Adrenal gland (tissue), 12 donors: Measurements from ENCODE around the gene DACT3. TPM values are rescaled to one million over a fixed set of nuclear protein-coding genes. Genes with fewer than 3 reads are reported as not detected.

Experiments
- DNase-seq, 7 donors: peaks; one replicate each; pipeline ENCODE4 v3.0.0-alpha.2; 2019 to 2020
- H3K27ac ChIP-seq, 5 donors: fragments of 200-600 bp; sonication (generic) in 4 of 5; 1 replicate in 3 of 5; 2 replicates in 2 of 5; pipeline versions ENCODE4 v1.5.1 to v1.8.0; 2016 to 2020; ENCODE audit warnings: mild to moderate bottlenecking in 1 of 5
- H3K27me3 ChIP-seq: fragments of 200-600 bp; 2 replicates; pipeline ENCODE4 v1.8.0; 2021
- H3K36me3 ChIP-seq, 2 donors: fragments of 200-600 bp; replicated peaks in 1 of 2; 1 replicate in 1 of 2; 2 replicates in 1 of 2; pipeline versions ENCODE4 v1.5.1 to v1.8.0; 2018 to 2022
- H3K4me1 ChIP-seq, 2 donors: fragments of 200-600 bp; replicated peaks in 1 of 2; 1 replicate in 1 of 2; 2 replicates in 1 of 2; pipeline versions ENCODE4 v1.5.1 to v1.8.0; 2018 to 2021
- H3K4me3 ChIP-seq, 4 donors: fragments of 200-600 bp; sonication (generic) in 3 of 4; one replicate each; pipeline ENCODE4 v1.5.1; 2016 to 2018
- H3K9me3 ChIP-seq, 3 donors: fragments of 200-600 bp; sonication (generic) in 1 of 3; replicated peaks in 1 of 3; 1 replicate in 2 of 3; 2 replicates in 1 of 3; pipeline versions ENCODE4 v1.5.1 to v1.8.0; 2016 to 2021
- CTCF ChIP-seq, 6 experiments: fragments of 450-650 bp in 4 of 6; fragments of 200-600 bp in 2 of 6; sonication (generic) in 1 of 6; IDR thresholded peaks; 1 replicate in 5 of 6; 2 replicates in 1 of 6; pipeline versions ENCODE4 v1.5.1 to v1.8.0; 2016 to 2021; ENCODE audit warnings: antibody characterized with exemption in 6 of 6, mild to moderate bottlenecking in 2 of 6, moderate library complexity in 1 of 6
- POLR2A ChIP-seq, 2 donors: fragments of 450-650 bp; IDR thresholded peaks; one replicate each; pipeline ENCODE4 v1.6.1; 2017; ENCODE audit warnings: antibody characterized with exemption in 2 of 2, mild to moderate bottlenecking in 2 of 2, moderate library complexity in 1 of 2
- WGBS, 4 donors: extraction: QIAGEN DNeasy Blood & Tissue Kit in 2 of 4; methylation state at CpG; one replicate each; pipeline versions ENCODE4 v1.1.5 to v1.1.7; 2013 to 2017; 5-methylcytosine and 5-hydroxymethylcytosine counted together
- intact Hi-C, 2 donors: fragments of 100-400 bp; cut with DNase I; formaldehyde crosslinking; loops; one replicate each; pipeline versions ENCODE4 v1.14.1 to v1.15.0; 2022 to 2023
- polyA plus RNA-seq, 3 donors: library from polyadenylated mRNA; stranded (reverse); fragments of 200-250 nt in 2 of 3; fragments of 350-450 nt in 1 of 3; fragmentation: Illumina TruSeq in 1 of 3; extraction: RNeasy Lipid Tissue Mini Kit (QIAGEN cat#74804) in 1 of 3; gene quantifications; one replicate each; pipeline ENCODE4 v1.2.3, GENCODE V29; 2013 to 2014
- total RNA-seq, 9 donors: library from RNA; depleted of rRNA in 4 of 9; stranded (reverse); fragments of >200 nt in 4 of 9; fragments of 120-200 nt in 1 of 9; fragmentation: NEBNext Ultra II Directional in 1 of 9; extraction: Animal tissue kit (Norgen Biotek cat#: 25700) in 1 of 9; gene quantifications; one replicate each; pipeline versions ENCODE4 v1.1.0 to v1.2.4, GENCODE V29; 2013 to 2023
- donor health status: healthy with polysubstance abuse.
- donor health status: Bipolar disorder and iron deficiency.
- donor health status: DM: yes; HTN: yes; CAD: no.
- donor health status: DM: no; HTN: no; CAD: no.
- donor health status: DM: no; HTN: no; CAD: no.
- donor health status: DM: yes; HTN: yes; CAD: no.

Gene DACT3
- total and polyA plus RNA-seq, 12 donors = 1.7 to 9.8 (median 3.7) TPM

- Histone ChIP-seq H3K4me1 (peaks cover 27 to 45% of the 10 kb centered on the region in 2 donors), H3K4me3 (peak overlapping the region in 1 of 4 donors; percentile 80), H3K27ac (peak overlapping the region in 3 of 5 donors; percentile 31 to 100 (median 91)), H3K9me3 (no peaks in the 10 kb centered on the region), H3K27me3 (no peaks in the 10 kb centered on the region), H3K36me3 (peaks cover 0 to 34% of the 10 kb centered on the region in 2 donors)
- intact Hi-C loops = no loop called here
- TF ChIP-seq CTCF (IDR thresholded peaks at IDR 0.05) (no peak), POLR2A (IDR thresholded peaks at IDR 0.05) (no peak)
- peak in 5 of 7 donors; percentile 34 to 70 (median 47) for DNase-seq
- WGBS, 4 donors = 21 to 51% (median 35%) methylated on average over 3 to 9 of the region's 9 CpGs
These were observed 57.2 kb downstream of the DACT3 start for GRCh38 chr19:46603752-46604231.

- peaks cover 27 to 45% of the 10 kb centered on the region in 2 donors for H3K4me1 ChIP-seq
- peak overlapping the region; percentile 31 to 100 (median 75) for H3K27ac ChIP-seq
- H3K27me3 ChIP-seq = no peaks in the 10 kb centered on the region
- WGBS, 4 donors = 13 to 35% (median 25%) methylated on average over 1 to 2 of the region's 2 CpGs
- peaks cover 0 to 28% of the 10 kb centered on the region in 2 donors for H3K36me3 ChIP-seq
- intact Hi-C loops = no loop called here
- TF ChIP-seq CTCF (IDR thresholded peaks at IDR 0.05) (no peak), POLR2A (IDR thresholded peaks at IDR 0.05) (no peak)
- DNase-seq = peak in 5 of 7 donors; percentile 56 to 72 (median 60)
- no peaks in the 10 kb centered on the region for H3K9me3 ChIP-seq
- peak overlapping the region in 1 of 4 donors; percentile 80 for H3K4me3 ChIP-seq
These were observed 57.8 kb downstream of the DACT3 start for GRCh38 chr19:46603195-46603637.

- H3K36me3 ChIP-seq = peaks cover 0 to 22% of the 10 kb centered on the region in 2 donors
- H3K9me3 ChIP-seq = no peaks in the 10 kb centered on the region
- H3K27me3 ChIP-seq = no peaks in the 10 kb centered on the region
- TF ChIP-seq POLR2A (IDR thresholded peaks at IDR 0.05) (peak in 1 of 2 donors; percentile 26), CTCF (IDR thresholded peaks at IDR 0.05) (no peak)
- WGBS, 4 donors = 7 to 15% (median 9%) methylated on average over 12 to 23 of the region's 23 CpGs
- peak overlapping the region; percentile 31 to 100 (median 75) for H3K27ac ChIP-seq
- H3K4me1 ChIP-seq = peaks cover 27 to 45% of the 10 kb centered on the region in 2 donors
- peak in 5 of 7 donors; percentile 40 to 80 (median 53) for DNase-seq
- H3K4me3 ChIP-seq = peak overlapping the region in 1 of 4 donors; percentile 80
- intact Hi-C loops = no loop called here
These were observed 58.4 kb downstream of the DACT3 start for GRCh38 chr19:46602392-46603194.
